ENCODE measurements around the gene HSPG2.
"Not testable (repeated sequence)": the region's sequence is repeated elsewhere in the genome, so short reads cannot be mapped to it uniquely, and the experiment has no call there.

Gene HSPG2

DNA sequence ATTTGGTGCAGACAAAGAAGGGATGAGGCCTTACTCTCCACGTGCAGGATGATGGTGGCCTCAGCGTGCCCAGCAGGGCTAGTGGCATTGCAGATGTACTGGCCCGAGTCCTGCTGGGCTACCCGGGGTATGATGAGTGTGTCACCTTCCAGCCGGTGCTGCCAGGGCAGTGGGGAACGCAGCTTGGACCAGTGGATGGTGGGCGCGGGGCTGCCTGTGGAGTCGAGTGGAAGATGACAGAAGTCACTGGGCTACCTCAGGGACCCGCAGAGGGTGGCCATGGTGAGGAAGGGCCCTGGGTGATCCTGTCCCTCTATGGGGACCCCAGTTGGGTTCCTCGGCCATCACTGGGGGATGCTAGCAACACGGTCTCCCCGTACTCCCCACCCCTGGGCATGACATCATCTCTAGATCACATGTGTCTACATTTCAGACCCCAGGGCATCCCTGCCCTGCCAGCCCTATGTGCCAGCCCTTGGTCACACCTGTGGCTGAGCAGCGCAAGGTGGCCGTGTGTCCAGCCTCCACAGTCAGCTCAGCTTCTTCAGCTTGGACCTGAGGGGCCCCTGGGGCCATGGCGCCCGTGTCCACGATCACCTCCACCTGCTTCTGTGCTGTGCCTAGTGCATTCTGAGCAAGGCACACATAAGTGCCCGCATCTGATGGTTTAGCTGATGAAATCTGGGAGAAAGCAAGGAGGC lies 97.6 kb downstream of the HSPG2 start:
- no peak for DNase-seq

- no peak for DNase-seq
Observed at GRCh38 chr1:21838359-21839157, 98.6 kb downstream of the HSPG2 start.

DNA sequence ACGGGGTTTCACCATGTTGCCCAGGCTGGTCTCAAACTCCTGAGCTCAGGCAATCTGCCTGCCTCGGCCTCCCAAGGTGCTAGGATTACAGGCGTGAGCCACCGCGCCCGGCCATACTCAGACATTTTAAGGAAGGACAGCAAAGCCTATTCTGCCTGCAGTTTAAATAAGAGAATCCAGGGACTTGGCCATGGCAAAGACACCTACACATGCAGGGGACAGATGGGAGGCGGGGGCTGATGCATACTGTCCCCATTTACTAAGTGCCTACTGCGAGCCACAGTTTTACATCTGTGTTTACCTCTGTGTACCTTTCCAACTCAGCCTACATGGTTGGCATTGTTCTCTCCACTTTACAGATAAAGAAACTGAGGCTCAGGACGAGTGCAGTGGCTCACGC lies 99.6 kb downstream of the HSPG2 start:
- DNase-seq, result no peak

DNA sequence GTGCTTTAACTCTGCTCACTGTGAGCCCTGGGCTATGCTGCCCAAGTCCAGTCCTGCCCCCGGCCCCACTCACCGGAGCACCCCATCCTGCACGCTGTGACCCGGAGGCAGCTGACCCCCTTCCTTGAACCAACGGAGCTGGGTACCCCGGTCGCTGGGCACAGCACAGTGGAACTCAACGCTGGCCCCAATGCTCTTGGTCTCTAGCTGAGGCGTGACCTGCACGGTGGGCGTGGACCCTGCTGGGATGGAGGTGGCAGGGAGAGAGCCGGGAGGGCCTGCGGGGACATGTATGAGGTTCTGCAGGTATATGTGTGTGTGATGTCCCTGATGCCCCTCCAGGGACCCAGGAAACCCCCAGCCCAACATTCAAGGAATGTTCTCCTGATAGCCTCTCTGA lies 100.4 kb downstream of the HSPG2 start:
- no peak for DNase-seq

- no peak for DNase-seq
Observed at GRCh38 chr1:21836010-21836409, 101.1 kb downstream of the HSPG2 start.

- DNase-seq, result no peak
Observed at GRCh38 chr1:21834666-21835065, 102.4 kb downstream of the HSPG2 start.

- no peak for DNase-seq
Observed at GRCh38 chr1:21834094-21834493, 103.0 kb downstream of the HSPG2 start.

- no peak for DNase-seq
Observed at GRCh38 chr1:21833392-21833976, 103.6 kb downstream of the HSPG2 start.

- DNase-seq, result no peak
Observed at GRCh38 chr1:21831454-21831970, 105.6 kb downstream of the HSPG2 start.

GRCh38 chr1:21830792-21831453 lies 106.2 kb downstream of the HSPG2 start:
- DNase-seq, result no peak

DNA sequence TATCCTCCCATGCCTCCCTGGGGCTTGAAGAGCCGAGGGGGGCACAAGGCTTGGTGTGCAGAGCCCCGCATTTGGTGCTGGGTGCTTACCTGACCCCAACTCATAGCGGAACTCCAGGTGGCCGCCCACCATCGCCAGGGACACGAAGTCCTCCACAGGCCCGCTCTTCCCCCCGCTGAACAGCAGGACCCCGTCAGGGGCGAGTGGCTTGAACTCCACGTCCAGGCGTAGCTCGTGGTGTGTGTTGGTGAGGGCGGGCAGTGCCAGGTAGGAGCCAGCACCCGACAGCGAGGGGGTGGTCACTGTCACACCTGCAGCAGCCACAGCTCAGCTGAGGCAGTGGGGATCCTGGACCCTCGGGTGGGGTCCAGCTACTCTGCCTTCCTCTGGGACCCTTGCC lies 107.8 kb downstream of the HSPG2 start:
- no peak for DNase-seq

DNA sequence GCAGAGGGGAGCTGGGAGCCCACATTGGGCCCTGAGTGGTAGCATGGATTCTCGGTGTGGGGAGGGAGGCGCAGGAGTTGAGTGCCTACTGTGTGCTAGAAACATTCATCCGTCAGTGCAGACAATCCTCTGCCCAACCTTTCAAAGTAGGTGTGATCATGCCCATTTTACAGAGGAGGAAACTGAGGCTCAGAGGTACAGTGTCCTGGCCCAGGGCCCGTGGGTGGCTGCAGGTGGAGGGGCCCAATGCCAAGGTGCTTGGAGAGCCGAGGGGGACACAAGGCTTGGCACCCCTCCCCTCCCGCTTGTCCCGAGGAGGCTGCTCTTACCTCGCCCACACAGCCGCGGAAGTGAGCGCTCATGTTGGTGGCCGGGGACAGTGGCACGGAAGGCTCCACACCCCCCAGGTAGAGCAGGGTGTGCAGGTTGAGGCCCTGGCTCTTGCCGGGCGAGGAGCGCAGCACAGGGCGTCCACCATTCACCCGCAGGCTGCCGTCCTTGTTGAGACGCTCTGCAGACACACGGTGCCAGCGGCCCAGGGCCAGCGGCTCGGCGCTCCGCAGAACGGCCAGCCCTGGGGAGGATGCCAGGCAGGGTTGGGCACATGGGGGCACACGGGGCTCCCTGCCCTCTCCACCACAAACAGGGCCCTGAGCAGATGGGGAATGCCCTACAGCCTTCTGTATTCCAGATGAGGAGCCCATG lies 108.5 kb downstream of the HSPG2 start:
- no peak for DNase-seq

- DNase-seq, result no peak
Observed at GRCh38 chr1:21828075-21828474, 109.0 kb downstream of the HSPG2 start.

DNA sequence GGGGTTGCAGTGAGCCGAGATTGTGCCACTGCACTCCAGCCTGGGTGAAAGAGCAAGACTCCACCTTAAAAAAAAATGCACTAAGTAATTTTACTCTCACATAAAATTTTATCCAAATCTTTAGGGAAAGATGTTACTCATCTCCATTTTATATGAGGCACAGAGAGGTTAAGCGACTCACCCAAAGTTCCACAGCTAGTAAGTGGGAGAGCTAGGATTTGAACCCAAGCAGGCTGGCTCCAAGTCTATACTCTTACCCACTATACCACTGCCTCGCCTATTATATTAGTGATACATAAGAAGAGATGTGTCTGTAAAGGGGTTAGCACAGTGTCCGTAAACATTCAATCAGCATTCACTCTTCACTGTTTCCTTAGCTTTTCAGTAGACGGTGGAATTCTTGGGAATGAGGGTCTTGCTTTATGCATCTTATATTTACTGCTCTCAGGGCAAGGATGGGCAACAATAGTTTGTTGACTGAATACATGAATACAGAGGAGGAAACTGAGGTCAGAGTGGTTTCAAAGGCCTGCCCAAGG lies 109.9 kb downstream of the HSPG2 start:
- no peak for DNase-seq

DNA sequence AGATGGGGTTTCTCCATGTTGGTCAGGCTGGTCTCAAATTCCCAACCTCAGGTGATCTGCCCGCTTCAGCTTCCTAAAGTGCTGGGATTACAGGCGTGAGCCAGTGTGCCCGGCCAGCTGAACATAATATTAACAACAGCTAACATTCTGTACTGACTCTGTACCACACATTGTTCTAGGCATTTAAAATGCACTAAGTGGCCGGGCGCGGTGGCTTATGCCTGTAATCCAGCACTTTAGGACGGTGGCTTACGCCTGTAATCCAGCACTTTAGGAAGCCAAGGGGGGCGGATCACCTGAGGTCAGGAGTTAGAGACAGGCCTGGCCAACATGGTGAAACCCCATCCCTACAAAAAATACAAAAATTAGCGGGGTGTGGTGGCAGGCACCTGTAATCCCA lies 110.4 kb downstream of the HSPG2 start:
- not testable (repeated sequence) for DNase-seq

- DNase-seq, result no peak
Observed at GRCh38 chr1:21825393-21825792, 111.7 kb downstream of the HSPG2 start.

DNA sequence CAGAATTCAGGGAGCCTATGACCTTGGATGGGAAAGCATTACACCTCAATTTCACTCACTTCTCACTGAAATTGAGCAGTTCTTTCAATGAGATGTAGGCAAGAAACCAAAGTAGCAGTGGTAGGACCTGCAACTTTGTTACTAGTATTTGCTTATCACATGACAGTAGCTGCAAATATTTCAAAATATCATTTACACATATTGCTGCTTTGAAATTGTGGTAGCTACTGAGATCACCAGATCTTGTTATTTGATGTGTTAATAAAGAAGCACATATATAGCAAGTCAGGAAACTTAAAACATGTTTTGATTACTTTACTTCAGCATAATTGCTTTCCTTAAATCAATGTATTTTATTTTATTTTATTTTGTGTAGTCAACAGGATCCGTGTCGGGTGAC lies 112.2 kb downstream of the HSPG2 start:
- DNase-seq, result no peak

DNA sequence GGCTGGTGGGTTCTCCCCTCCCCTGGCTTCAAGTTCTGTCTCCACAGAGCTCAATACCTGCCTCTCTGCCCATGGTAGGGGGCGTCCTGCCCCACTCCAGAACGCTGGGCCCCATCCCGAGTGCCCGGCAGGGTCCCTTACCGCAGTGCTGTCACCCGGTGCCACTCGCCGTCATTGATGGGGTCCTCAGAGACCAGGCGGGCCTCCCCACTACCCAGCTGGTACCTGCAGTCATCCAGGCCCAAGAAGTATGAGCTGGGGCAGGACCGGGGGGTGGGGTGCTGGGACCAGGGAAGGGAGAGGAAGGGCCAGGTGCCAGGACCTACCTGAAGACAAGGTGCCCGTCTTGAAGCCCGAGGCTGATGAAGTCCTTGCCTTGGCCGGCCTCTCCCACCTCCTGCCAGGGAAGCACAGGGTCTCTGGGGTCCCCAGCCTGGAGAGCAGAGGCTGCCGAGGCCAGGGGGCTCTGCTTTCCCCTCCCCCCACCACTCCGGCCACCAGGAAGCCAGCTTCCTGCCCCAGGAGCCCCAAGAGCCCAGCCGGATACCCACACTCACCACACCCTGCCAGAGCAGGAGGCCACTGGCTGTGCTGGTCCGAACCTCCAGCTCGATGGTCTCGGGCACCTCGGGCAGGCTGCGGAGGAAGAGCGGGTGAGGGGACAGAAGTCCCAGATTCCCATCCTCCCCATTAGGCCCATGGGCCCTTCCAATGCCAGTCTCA lies 113.0 kb downstream of the HSPG2 start:
- DNase-seq, result no peak

DNA sequence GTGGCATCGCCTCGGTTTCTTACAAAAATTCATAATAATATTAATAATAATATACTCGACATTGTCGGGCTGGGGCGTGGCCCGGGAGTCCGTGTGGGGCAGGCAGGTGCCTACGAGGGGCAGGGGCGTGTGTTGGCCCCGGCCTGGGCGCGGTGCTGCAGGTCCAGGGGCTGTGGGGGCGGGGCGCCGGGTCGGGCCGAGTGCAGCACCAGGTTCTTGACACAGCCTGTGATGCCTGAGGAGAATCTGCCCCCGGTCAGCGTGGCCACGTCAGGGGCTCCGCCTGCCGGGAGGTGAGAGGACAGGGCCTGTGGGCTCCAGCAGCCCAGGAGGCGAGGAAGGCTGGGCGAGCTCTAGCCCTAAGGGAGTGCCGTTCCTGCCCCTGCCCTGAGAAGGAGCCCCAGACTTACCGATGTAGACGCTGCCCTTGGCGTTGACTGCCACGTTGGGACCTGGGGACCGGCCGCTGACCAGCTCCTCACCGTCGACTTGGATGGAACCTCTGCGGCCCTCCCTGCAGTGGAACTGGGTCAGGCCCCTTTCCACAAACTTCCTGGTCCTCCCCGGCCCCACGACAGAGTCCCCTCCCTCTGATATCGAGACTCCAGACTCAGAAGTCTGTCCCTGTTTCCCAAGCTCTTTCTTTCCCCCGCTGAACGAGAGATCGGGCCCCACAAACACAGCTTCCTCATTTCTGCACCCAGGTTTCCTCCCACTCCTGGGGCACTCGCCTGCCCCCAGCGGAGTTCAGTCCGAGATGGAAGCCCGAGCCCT lies 113.7 kb downstream of the HSPG2 start:
- peak; percentile 41 for DNase-seq

DNA sequence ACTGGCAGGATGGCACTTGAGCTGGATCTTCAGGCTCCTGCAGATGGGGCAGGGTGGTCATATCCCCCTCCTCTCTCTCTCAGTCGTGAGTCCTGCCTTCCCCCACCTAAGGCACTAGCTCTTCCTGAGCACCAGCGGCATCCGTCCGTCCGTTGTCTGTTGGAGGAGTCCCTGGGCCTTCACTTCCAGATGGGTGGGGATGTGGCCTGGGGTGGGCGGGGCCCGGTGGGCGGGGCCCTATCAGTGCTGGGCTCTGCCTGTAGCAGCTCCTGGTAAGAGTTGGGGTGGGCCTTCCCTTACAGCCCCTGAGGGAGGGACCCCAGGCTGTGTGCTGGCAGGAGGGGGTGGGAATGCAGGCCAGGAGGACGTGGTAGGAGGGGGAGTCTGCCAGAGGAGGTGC lies 114.8 kb downstream of the HSPG2 start:
- DNase-seq, result no peak
